ENCODE measurements around the gene MYO1A. TPM values are rescaled to one million over a fixed set of nuclear protein-coding genes. Genes with fewer than 3 reads are reported as not detected.

MYO1A gene
- polyA plus RNA-seq, 1 donor (not counting 4 experiments of a cell fraction or from before 2014, with no cell fraction given): 0.01 TPM

DNA sequence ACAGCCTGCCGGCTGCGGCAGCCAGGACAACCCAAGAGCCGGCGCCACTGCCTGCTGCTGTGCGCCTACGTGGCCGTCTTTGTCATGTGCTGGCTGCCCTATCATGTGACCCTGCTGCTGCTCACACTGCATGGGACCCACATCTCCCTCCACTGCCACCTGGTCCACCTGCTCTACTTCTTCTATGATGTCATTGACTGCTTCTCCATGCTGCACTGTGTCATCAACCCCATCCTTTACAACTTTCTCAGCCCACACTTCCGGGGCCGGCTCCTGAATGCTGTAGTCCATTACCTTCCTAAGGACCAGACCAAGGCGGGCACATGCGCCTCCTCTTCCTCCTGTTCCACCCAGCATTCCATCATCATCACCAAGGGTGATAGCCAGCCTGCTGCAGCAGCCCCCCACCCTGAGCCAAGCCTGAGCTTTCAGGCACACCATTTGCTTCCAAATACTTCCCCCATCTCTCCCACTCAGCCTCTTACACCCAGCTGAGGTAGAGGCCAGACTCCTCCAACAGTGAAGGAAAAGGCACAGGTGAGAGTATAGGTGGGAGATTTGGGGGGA is 53.9 kb downstream of the MYO1A start:
- Histone ChIP-seq H3K36me3 (ENCODE audit: control insufficient read depth in 2 of 2, extremely low read depth in 1 of 2, insufficient read depth in 2 of 2, low read length in 2 of 2) (peaks cover 2 to 4% of the 10 kb centered on the region in 2 experiments), H3K4me2 (ENCODE audit: control insufficient read depth, extremely low read depth, insufficient read depth, low read depth, low read length) (no peak overlapping the region), H2AFZ (ENCODE audit: control insufficient read depth, low read length) (no peak overlapping the region), H3K79me2 (ENCODE audit: control insufficient read depth, insufficient read depth, low read length) (peaks cover 3% of the 10 kb centered on the region), H3K27me3 (ENCODE audit: control insufficient read depth, extremely low read depth, insufficient read depth, low read length) (no peaks in the 10 kb centered on the region), H3K9me3 (ENCODE audit: control insufficient read depth, low read depth, low read length) (no peaks in the 10 kb centered on the region), H4K20me1 (ENCODE audit: control insufficient read depth, extremely low read depth, insufficient read depth, low read length) (no peaks in the 10 kb centered on the region), H3K9me1 (ENCODE audit: control insufficient read depth, extremely low read depth, insufficient read depth, low read length) (peaks cover 3% of the 10 kb centered on the region), H3K9ac (ENCODE audit: control insufficient read depth, extremely low read depth, insufficient read depth, low read length) (no peak overlapping the region), H3K4me3 (ENCODE audit: control insufficient read depth in 2 of 3, extremely low read depth in 1 of 3, insufficient read depth in 2 of 3, low read depth in 1 of 3, low read length in 3 of 3) (no peak overlapping the region), H3K4me1 (ENCODE audit: control insufficient read depth, extremely low read depth, insufficient read depth, low read length) (peaks cover 4% of the 10 kb centered on the region), H3K27ac (ENCODE audit: control insufficient read depth, insufficient read depth, low read length) (no peak overlapping the region)
- dilution Hi-C loops (cut with MboI; ENCODE audit: extremely low pct_ligation_motif_present, low sequenced_read_pairs): no loop called here
- FAIRE-seq: no peak
- TF ChIP-seq, protein P1, sequence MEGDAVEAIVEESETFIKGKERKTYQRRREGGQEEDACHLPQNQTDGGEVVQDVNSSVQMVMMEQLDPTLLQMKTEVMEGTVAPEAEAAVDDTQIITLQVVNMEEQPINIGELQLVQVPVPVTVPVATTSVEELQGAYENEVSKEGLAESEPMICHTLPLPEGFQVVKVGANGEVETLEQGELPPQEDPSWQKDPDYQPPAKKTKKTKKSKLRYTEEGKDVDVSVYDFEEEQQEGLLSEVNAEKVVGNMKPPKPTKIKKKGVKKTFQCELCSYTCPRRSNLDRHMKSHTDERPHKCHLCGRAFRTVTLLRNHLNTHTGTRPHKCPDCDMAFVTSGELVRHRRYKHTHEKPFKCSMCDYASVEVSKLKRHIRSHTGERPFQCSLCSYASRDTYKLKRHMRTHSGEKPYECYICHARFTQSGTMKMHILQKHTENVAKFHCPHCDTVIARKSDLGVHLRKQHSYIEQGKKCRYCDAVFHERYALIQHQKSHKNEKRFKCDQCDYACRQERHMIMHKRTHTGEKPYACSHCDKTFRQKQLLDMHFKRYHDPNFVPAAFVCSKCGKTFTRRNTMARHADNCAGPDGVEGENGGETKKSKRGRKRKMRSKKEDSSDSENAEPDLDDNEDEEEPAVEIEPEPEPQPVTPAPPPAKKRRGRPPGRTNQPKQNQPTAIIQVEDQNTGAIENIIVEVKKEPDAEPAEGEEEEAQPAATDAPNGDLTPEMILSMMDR (optimal IDR thresholded peaks at IDR 0.05 in 1 of 3, IDR thresholded peaks at IDR 0.05 in 1 of 3, conservative IDR thresholded peaks at IDR 0.05 in 1 of 3; ENCODE audit: extremely low read depth in 1 of 3, insufficient read depth in 2 of 3, low read length in 3 of 3): no peak
- no peak for TF ChIP-seq EZH2 (IDR thresholded peaks at IDR 0.05; ENCODE audit: low read length)
- no peak for DNase-seq (ENCODE audit: low read depth, low spot score)

DNA sequence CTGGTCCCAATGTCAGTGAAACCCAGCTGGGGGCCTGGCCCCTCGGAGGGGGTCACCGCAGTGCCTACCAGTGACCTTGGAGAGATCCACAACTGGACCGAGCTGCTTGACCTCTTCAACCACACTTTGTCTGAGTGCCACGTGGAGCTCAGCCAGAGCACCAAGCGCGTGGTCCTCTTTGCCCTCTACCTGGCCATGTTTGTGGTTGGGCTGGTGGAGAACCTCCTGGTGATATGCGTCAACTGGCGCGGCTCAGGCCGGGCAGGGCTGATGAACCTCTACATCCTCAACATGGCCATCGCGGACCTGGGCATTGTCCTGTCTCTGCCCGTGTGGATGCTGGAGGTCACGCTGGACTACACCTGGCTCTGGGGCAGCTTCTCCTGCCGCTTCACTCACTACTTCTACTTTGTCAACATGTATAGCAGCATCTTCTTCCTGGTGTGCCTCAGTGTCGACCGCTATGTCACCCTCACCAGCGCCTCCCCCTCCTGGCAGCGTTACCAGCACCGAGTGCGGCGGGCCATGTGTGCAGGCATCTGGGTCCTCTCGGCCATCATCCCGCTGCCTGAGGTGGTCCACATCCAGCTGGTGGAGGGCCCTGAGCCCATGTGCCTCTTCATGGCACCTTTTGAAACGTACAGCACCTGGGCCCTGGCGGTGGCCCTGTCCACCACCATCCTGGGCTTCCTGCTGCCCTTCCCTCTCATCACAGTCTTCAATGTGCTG is 54.6 kb downstream of the MYO1A start:
- FAIRE-seq (no peak), DNase-seq (ENCODE audit: low read depth, low spot score) (no peak)
- Histone ChIP-seq H3K4me1 (ENCODE audit: control insufficient read depth, extremely low read depth, insufficient read depth, low read length) (peaks cover 6% of the 10 kb centered on the region), H4K20me1 (ENCODE audit: control insufficient read depth, extremely low read depth, insufficient read depth, low read length) (no peaks in the 10 kb centered on the region), H3K4me3 (ENCODE audit: control insufficient read depth in 2 of 3, extremely low read depth in 1 of 3, insufficient read depth in 2 of 3, low read depth in 1 of 3, low read length in 3 of 3) (no peak overlapping the region), H3K4me2 (ENCODE audit: control insufficient read depth, extremely low read depth, insufficient read depth, low read depth, low read length) (no peak overlapping the region), H3K27me3 (ENCODE audit: control insufficient read depth, extremely low read depth, insufficient read depth, low read length) (no peaks in the 10 kb centered on the region), H3K36me3 (ENCODE audit: control insufficient read depth in 2 of 2, extremely low read depth in 1 of 2, insufficient read depth in 2 of 2, low read length in 2 of 2) (peaks cover 1% of the 10 kb centered on the region in 2 experiments), H3K9ac (ENCODE audit: control insufficient read depth, extremely low read depth, insufficient read depth, low read length) (no peak overlapping the region), H2AFZ (ENCODE audit: control insufficient read depth, low read length) (no peak overlapping the region), H3K27ac (ENCODE audit: control insufficient read depth, insufficient read depth, low read length) (no peak overlapping the region), H3K79me2 (ENCODE audit: control insufficient read depth, insufficient read depth, low read length) (peaks cover 3% of the 10 kb centered on the region), H3K9me1 (ENCODE audit: control insufficient read depth, extremely low read depth, insufficient read depth, low read length) (peaks cover 3% of the 10 kb centered on the region), H3K9me3 (ENCODE audit: control insufficient read depth, low read depth, low read length) (no peaks in the 10 kb centered on the region)
- TF ChIP-seq EZH2 (IDR thresholded peaks at IDR 0.05; ENCODE audit: low read length): no peak
- TF ChIP-seq, protein P1 (optimal IDR thresholded peaks at IDR 0.05 in 1 of 3, IDR thresholded peaks at IDR 0.05 in 1 of 3, conservative IDR thresholded peaks at IDR 0.05 in 1 of 3; ENCODE audit: extremely low read depth in 1 of 3, insufficient read depth in 2 of 3, low read length in 3 of 3): no peak
- dilution Hi-C loops (cut with MboI; ENCODE audit: extremely low pct_ligation_motif_present, low sequenced_read_pairs): no loop called here
